ENCODE results near the gene KRTAP4-2. TPM values are rescaled to one million over a fixed set of nuclear protein-coding genes. Genes with fewer than 3 reads are reported as not detected.
"Not testable (repeated sequence)": the region's sequence is repeated elsewhere in the genome, so short reads cannot be mapped to it uniquely, and the experiment has no call there.

Gene KRTAP4-2
- total RNA-seq, 2 donors from 2014 or later, result not detected

GRCh38 chr17:41167561-41167960 lies 10.5 kb downstream of the KRTAP4-2 start:
- Histone ChIP-seq H3K36me3 (ENCODE audit: control insufficient read depth, insufficient read depth, low read length) (no peaks in the 10 kb centered on the region), H3K4me3 (ENCODE audit: low read length) (no peak overlapping the region), H3K27ac (ENCODE audit: low read depth, low read length) (peak overlapping the region; percentile 24), H3K4me1 (ENCODE audit: control insufficient read depth, insufficient read depth, low read length) (no peaks in the 10 kb centered on the region), H3K27me3 (ENCODE audit: control insufficient read depth, insufficient read depth, low read length, poor library complexity, severe bottlenecking) (no peaks in the 10 kb centered on the region), H3K9me3 (ENCODE audit: control insufficient read depth, low read length) (no peaks in the 10 kb centered on the region), H3K9ac (ENCODE audit: extremely low read depth, low read length, poor library complexity, severe bottlenecking) (no peak overlapping the region)
- Mint-ChIP-seq H3K36me3 (ENCODE audit: low read depth) (no peaks in the 10 kb centered on the region), H3K9me3 (no peaks in the 10 kb centered on the region), H3K27ac (no peak overlapping the region), H3K4me3 (no peak overlapping the region), H3K27me3 (ENCODE audit: insufficient read depth) (peaks cover 4% of the 10 kb centered on the region), H3K4me1 (no peaks in the 10 kb centered on the region)
- no peak for TF ChIP-seq CTCF (conservative IDR thresholded peaks at IDR 0.05)
- 85 to 90% methylated on average over 5 to 7 of the region's 7 CpGs for WGBS, 2 experiments (ENCODE audit: insufficient coverage in 1 of 2, insufficient read length in 1 of 2)
- DNase-seq, result no peak

GRCh38 chr17:41163828-41164227 lies 14.2 kb downstream of the KRTAP4-2 start:
- 89 to 91% methylated on average over 4 to 6 of the region's 7 CpGs for WGBS, 2 experiments (ENCODE audit: insufficient coverage in 1 of 2, insufficient read length in 1 of 2)
- DNase-seq, result no peak
- Mint-ChIP-seq H3K27ac (no peak overlapping the region), H3K36me3 (ENCODE audit: low read depth) (no peaks in the 10 kb centered on the region), H3K27me3 (ENCODE audit: insufficient read depth) (peaks cover 4% of the 10 kb centered on the region), H3K4me3 (no peak overlapping the region), H3K9me3 (no peaks in the 10 kb centered on the region), H3K4me1 (peaks cover 4% of the 10 kb centered on the region)
- no peaks in the 10 kb centered on the region for H3K4me1 ChIP-seq (ENCODE audit: control insufficient read depth, insufficient read depth, low read length)
- no peaks in the 10 kb centered on the region for H3K36me3 ChIP-seq (ENCODE audit: control insufficient read depth, insufficient read depth, low read length)
- no peaks in the 10 kb centered on the region for H3K9me3 ChIP-seq (ENCODE audit: control insufficient read depth, low read length)
- H3K27ac ChIP-seq (ENCODE audit: low read depth, low read length), result no peak overlapping the region
- TF ChIP-seq CTCF (conservative IDR thresholded peaks at IDR 0.05), result no peak
- no peak overlapping the region for H3K4me3 ChIP-seq (ENCODE audit: low read length)
- no peaks in the 10 kb centered on the region for H3K27me3 ChIP-seq (ENCODE audit: control insufficient read depth, insufficient read depth, low read length, poor library complexity, severe bottlenecking)
- H3K9ac ChIP-seq (ENCODE audit: extremely low read depth, low read length, poor library complexity, severe bottlenecking), result no peak overlapping the region

GRCh38 chr17:41160648-41161047 lies 17.4 kb downstream of the KRTAP4-2 start, which contains the start of gene KRTAP4-4:
KRTAP4-4 (minus strand) TSS chr17:41160748; CDS start chr17:41160691, 57 bp downstream.
- H3K27me3 Mint-ChIP-seq (ENCODE audit: insufficient read depth), result peaks cover 2% of the 10 kb centered on the region
- peaks cover 4% of the 10 kb centered on the region for H3K4me1 Mint-ChIP-seq
- Histone ChIP-seq H3K9me3 (ENCODE audit: control insufficient read depth, low read length) (no peaks in the 10 kb centered on the region), H3K4me1 (ENCODE audit: control insufficient read depth, insufficient read depth, low read length) (no peaks in the 10 kb centered on the region), H3K9ac (ENCODE audit: extremely low read depth, low read length, poor library complexity, severe bottlenecking) (no peak within 1 kb of the TSS), H3K27me3 (ENCODE audit: control insufficient read depth, insufficient read depth, low read length, poor library complexity, severe bottlenecking) (no peaks in the 10 kb centered on the region), H3K36me3 (ENCODE audit: control insufficient read depth, insufficient read depth, low read length) (no peaks in the 10 kb centered on the region), H3K27ac (ENCODE audit: low read depth, low read length) (no peak within 1 kb of the TSS), H3K4me3 (ENCODE audit: low read length) (no peak within 1 kb of the TSS)
- 75 to 94% methylated on average over 1 of the region's 1 CpG for WGBS, 2 experiments (ENCODE audit: insufficient coverage in 1 of 2, insufficient read length in 1 of 2)
- DNase-seq, result no peak
- no peaks in the 10 kb centered on the region for H3K9me3 Mint-ChIP-seq
- TF ChIP-seq CTCF (conservative IDR thresholded peaks at IDR 0.05), result no peak
- H3K36me3 Mint-ChIP-seq (ENCODE audit: low read depth), result no peaks in the 10 kb centered on the region
- no peak within 1 kb of the TSS for H3K27ac Mint-ChIP-seq
- no peak within 1 kb of the TSS for H3K4me3 Mint-ChIP-seq

GRCh38 chr17:41160190-41160589 lies 17.8 kb downstream of the KRTAP4-2 start:
- not testable (repeated sequence) for DNase-seq; H3K36me3 ChIP-seq (ENCODE audit: control insufficient read depth, insufficient read depth, low read length); H3K27me3 Mint-ChIP-seq (ENCODE audit: insufficient read depth); H3K9ac ChIP-seq (ENCODE audit: extremely low read depth, low read length, poor library complexity, severe bottlenecking); H3K27ac Mint-ChIP-seq; H3K4me3 Mint-ChIP-seq; H3K36me3 Mint-ChIP-seq (ENCODE audit: low read depth); H3K9me3 Mint-ChIP-seq; H3K27me3 ChIP-seq (ENCODE audit: control insufficient read depth, insufficient read depth, low read length, poor library complexity, severe bottlenecking); H3K4me1 ChIP-seq (ENCODE audit: control insufficient read depth, insufficient read depth, low read length); H3K27ac ChIP-seq (ENCODE audit: low read depth, low read length); H3K9me3 ChIP-seq (ENCODE audit: control insufficient read depth, low read length); H3K4me3 ChIP-seq (ENCODE audit: low read length); H3K4me1 Mint-ChIP-seq
- WGBS, 2 experiments (ENCODE audit: insufficient coverage in 1 of 2, insufficient read length in 1 of 2), result 88% methylated on average over 3 of the region's 3 CpGs; no CpG with 5 or more reads in 1 of the 2 experiments
